Mesothelial cell of epicardium (in vitro differentiated cells): Measurements from ENCODE around the gene CMKLR1. TPM values are rescaled to one million over a fixed set of nuclear protein-coding genes. Genes with fewer than 3 reads are reported as not detected.

Experiments
- DNase-seq, 2 experiments: peaks; one replicate each; pipeline ENCODE4 v3.0.0; 2021; ENCODE audit warnings: low spot score in 2 of 2; ENCODE audit not compliant: unreplicated experiment in 2 of 2
- H3K27ac Mint-ChIP-seq: 2 replicates; pipeline ENCODE4 v1.8.0; 2021; ENCODE audit warnings: mixed read lengths
- H3K27me3 Mint-ChIP-seq: 2 replicates; pipeline ENCODE4 v1.8.0; 2021; ENCODE audit warnings: low read depth, mixed read lengths
- H3K36me3 Mint-ChIP-seq: 2 replicates; pipeline ENCODE4 v1.8.0; 2021; ENCODE audit warnings: mixed read lengths
- H3K4me1 Mint-ChIP-seq: 2 replicates; pipeline ENCODE4 v1.8.0; 2021; ENCODE audit warnings: mixed read lengths
- H3K4me3 Mint-ChIP-seq: 2 replicates; pipeline ENCODE4 v1.8.0; 2021; ENCODE audit warnings: mild to moderate bottlenecking, moderate library complexity, mixed read lengths
- H3K9me3 Mint-ChIP-seq: 2 replicates; pipeline ENCODE4 v1.8.0; 2021; ENCODE audit warnings: mixed read lengths
- CTCF ChIP-seq: fragments of 200-600 bp; sonication (generic); IDR thresholded peaks from one replicate; pipeline ENCODE4 v1.5.0; 2021; ENCODE audit warnings: antibody characterized with exemption; ENCODE audit not compliant: unreplicated experiment
- total RNA-seq: library from RNA; stranded (reverse); gene quantifications from 3 replicates; pipeline ENCODE4 v1.2.1, GENCODE V29; 2021

CMKLR1 gene
- total RNA-seq, 1 donor from 2014 or later: 0.87 TPM

GRCh38 chr12:108368089-108368488 lies 29.0 kb upstream of the CMKLR1 start:
- peaks cover 6% of the 10 kb centered on the region for H3K9me3 Mint-ChIP-seq
- H3K4me1 Mint-ChIP-seq: no peaks in the 10 kb centered on the region
- H3K27ac Mint-ChIP-seq: no peak overlapping the region
- DNase-seq: no peak
- no peak overlapping the region for H3K4me3 Mint-ChIP-seq
- TF ChIP-seq CTCF: no peak
- peaks cover 7% of the 10 kb centered on the region for H3K27me3 Mint-ChIP-seq
- no peaks in the 10 kb centered on the region for H3K36me3 Mint-ChIP-seq

GRCh38 chr12:108367436-108367835 lies 28.3 kb upstream of the CMKLR1 start:
- H3K4me3 Mint-ChIP-seq: no peak overlapping the region
- H3K4me1 Mint-ChIP-seq: no peaks in the 10 kb centered on the region
- no peak overlapping the region for H3K27ac Mint-ChIP-seq
- TF ChIP-seq CTCF: no peak
- H3K9me3 Mint-ChIP-seq: peaks cover under 1% of the 10 kb centered on the region
- no peaks in the 10 kb centered on the region for H3K36me3 Mint-ChIP-seq
- peaks cover 7% of the 10 kb centered on the region for H3K27me3 Mint-ChIP-seq
- no peak for DNase-seq

GRCh38 chr12:108365324-108365723 lies 26.2 kb upstream of the CMKLR1 start:
- DNase-seq: no peak
- H3K36me3 Mint-ChIP-seq: no peaks in the 10 kb centered on the region
- H3K9me3 Mint-ChIP-seq: no peaks in the 10 kb centered on the region
- peaks cover 13% of the 10 kb centered on the region for H3K27me3 Mint-ChIP-seq
- TF ChIP-seq CTCF: no peak
- no peak overlapping the region for H3K27ac Mint-ChIP-seq
- no peak overlapping the region for H3K4me3 Mint-ChIP-seq
- no peaks in the 10 kb centered on the region for H3K4me1 Mint-ChIP-seq

GRCh38 chr12:108364879-108365278 lies 25.8 kb upstream of the CMKLR1 start:
- H3K36me3 Mint-ChIP-seq: no peaks in the 10 kb centered on the region
- H3K4me1 Mint-ChIP-seq: no peaks in the 10 kb centered on the region
- TF ChIP-seq CTCF: no peak
- peaks cover 14% of the 10 kb centered on the region for H3K27me3 Mint-ChIP-seq
- H3K27ac Mint-ChIP-seq: no peak overlapping the region
- H3K9me3 Mint-ChIP-seq: no peaks in the 10 kb centered on the region
- no peak for DNase-seq
- H3K4me3 Mint-ChIP-seq: no peak overlapping the region

- H3K4me3 Mint-ChIP-seq: no peak overlapping the region
- DNase-seq: no peak
- peaks cover 17% of the 10 kb centered on the region for H3K27me3 Mint-ChIP-seq
- H3K27ac Mint-ChIP-seq: no peak overlapping the region
- H3K36me3 Mint-ChIP-seq: no peaks in the 10 kb centered on the region
- H3K4me1 Mint-ChIP-seq: no peaks in the 10 kb centered on the region
- H3K9me3 Mint-ChIP-seq: no peaks in the 10 kb centered on the region
- TF ChIP-seq CTCF: no peak
Measured at GRCh38 chr12:108363565-108363964, 24.5 kb upstream of the CMKLR1 start.

GRCh38 chr12:108363165-108363564 lies 24.1 kb upstream of the CMKLR1 start:
- H3K4me3 Mint-ChIP-seq: no peak overlapping the region
- TF ChIP-seq CTCF: no peak

More at GRCh38 chr12:108363165-108363564, 24.1 kb upstream of the CMKLR1 start:
- DNase-seq: no peak
- H3K9me3 Mint-ChIP-seq: no peaks in the 10 kb centered on the region
- H3K4me1 Mint-ChIP-seq: no peaks in the 10 kb centered on the region
- no peak overlapping the region for H3K27ac Mint-ChIP-seq
- no peaks in the 10 kb centered on the region for H3K36me3 Mint-ChIP-seq
- peaks cover 18% of the 10 kb centered on the region for H3K27me3 Mint-ChIP-seq
